GM12872 (cell line): ENCODE measurements around the gene HSPA12B.
A peak's percentile ranks its signal among the peaks of the same experiment; 100 is the strongest.

Source experiments
- CTCF ChIP-seq: IDR thresholded peaks from 3 replicates; pipeline ENCODE4 v1.5.1; 2011; ENCODE audit warnings: low read depth, mild to moderate bottlenecking, low read length, moderate library complexity; ENCODE audit not compliant: insufficient read depth

Gene HSPA12B

GRCh38 chr20:3788685-3789155 is 56.2 kb downstream of the HSPA12B start:
- no peak for TF ChIP-seq CTCF

GRCh38 chr20:3794701-3795420 is 62.4 kb downstream of the HSPA12B start:
- TF ChIP-seq CTCF, result no peak

GRCh38 chr20:3795511-3796468 is 63.3 kb downstream of the HSPA12B start, which contains the start of gene CDC25B:
Gene CDC25B (plus strand): TSS chr20:3796310. CDS start chr20:3796532, 222 bp downstream.
- peak; percentile 58 for TF ChIP-seq CTCF

GRCh38 chr20:3796477-3797225 is 64.2 kb downstream of the HSPA12B start:
- TF ChIP-seq CTCF, result no peak

- TF ChIP-seq CTCF, result no peak
Observed at GRCh38 chr20:3797226-3797545, 64.7 kb downstream of the HSPA12B start.

DNA sequence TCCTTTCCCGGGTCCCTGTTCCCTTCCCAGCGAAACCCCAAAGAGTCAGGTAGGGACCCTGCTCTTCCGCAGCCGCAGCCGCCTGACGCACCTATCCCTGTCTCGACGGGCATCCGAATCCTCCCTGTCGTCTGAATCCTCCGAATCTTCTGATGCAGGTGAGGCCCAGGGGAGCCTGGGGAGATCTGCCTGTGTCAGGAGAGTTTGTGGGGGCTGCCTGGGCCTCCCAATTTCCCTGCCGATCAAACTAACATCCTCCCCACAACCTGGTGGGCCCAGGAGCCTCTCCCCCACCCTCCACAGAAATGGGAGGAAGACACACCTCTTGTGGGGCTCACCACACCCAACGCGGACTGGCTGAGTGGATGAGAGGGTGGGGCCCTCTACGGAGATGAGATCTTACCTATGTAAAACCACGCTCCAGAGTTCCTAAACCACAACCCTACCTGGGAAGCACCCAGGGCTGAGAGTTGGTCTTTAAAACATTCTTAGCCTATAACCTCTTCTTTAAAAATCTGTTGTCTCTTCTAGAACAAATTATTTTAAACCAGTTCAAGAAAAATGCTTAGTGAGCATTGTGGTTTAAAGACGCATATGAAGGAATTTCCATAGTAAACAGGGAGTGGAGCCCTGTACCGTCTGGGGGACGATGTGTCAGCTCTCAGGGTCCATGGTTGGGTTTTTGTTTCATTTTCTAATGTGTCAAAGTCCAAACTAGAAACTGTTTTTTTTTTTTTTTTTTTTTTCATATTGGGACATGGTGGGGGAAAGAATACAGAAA is 65.3 kb downstream of the HSPA12B start:
- TF ChIP-seq CTCF, result no peak
